OCI-LY7 (cell line): ENCODE results near the gene SATB1. TPM values are rescaled to one million over a fixed set of nuclear protein-coding genes. Genes with fewer than 3 reads are reported as not detected.

Experiments
- BruUV-seq: library from RNA; stranded (reverse); fragments of 400-500 nt; replicated peaks from 2 replicates; lab custom pipeline; 2021; lab: Mats Ljungman, UMichigan
- CTCF ChIA-PET: fragments of 300-600 bp; sonication (Branson Sonifier 250); formaldehyde crosslinking; loops from one replicate; lab custom pipeline; 2022; ENCODE audit warnings: antibody characterized with exemption; ENCODE audit not compliant: unreplicated experiment; lab: Charles Lee
- POLR2A ChIA-PET: fragments of 300-600 bp; sonication (Branson Sonifier 250); formaldehyde crosslinking; loops from one replicate; lab custom pipeline; 2022; ENCODE audit warnings: antibody characterized with exemption; lab: Charles Lee
- DNase-seq: peaks from one replicate; pipeline ENCODE4 v3.0.0-alpha.2; 2015; ENCODE audit warnings: low spot score
- H2AFZ ChIP-seq: fragments of 200-600 bp; sonication (generic), shearing (Covaris generic); 2 replicates; pipeline ENCODE4 v1.6.1; 2014; ENCODE audit warnings: mild to moderate bottlenecking, antibody characterized with exemption, low read length, moderate library complexity
- H3K27ac ChIP-seq: fragments of 200-600 bp; sonication (generic); 2 replicates; pipeline ENCODE4 v1.5.1; 2014; ENCODE audit warnings: mixed run types, low read depth, mild to moderate bottlenecking, moderate library complexity, low read length, inconsistent platforms; ENCODE audit not compliant: poor library complexity, severe bottlenecking
- H3K36me3 ChIP-seq: fragments of 200-600 bp; sonication (generic); 2 replicates; pipeline ENCODE4 v1.6.1; 2014; ENCODE audit warnings: mild to moderate bottlenecking, antibody characterized with exemption, low read length, moderate library complexity, mixed read lengths; ENCODE audit not compliant: insufficient read depth
- H3K4me1 ChIP-seq: fragments of 200-600 bp; sonication (generic); 2 replicates; pipeline ENCODE4 v1.5.1; 2014; ENCODE audit warnings: mild to moderate bottlenecking, low read length; ENCODE audit not compliant: insufficient read depth, poor library complexity, severe bottlenecking
- H3K4me2 ChIP-seq: fragments of 200-600 bp; sonication (generic); 2 replicates; pipeline ENCODE4 v1.6.1; 2014; ENCODE audit warnings: mild to moderate bottlenecking, low read length
- H3K4me3 ChIP-seq: fragments of 200-600 bp; sonication (generic); 2 replicates; pipeline ENCODE4 v1.5.1; 2014; ENCODE audit warnings: mild to moderate bottlenecking, low read depth, low read length; ENCODE audit not compliant: poor library complexity, severe bottlenecking
- H3K79me2 ChIP-seq: fragments of 200-600 bp; sonication (generic); 2 replicates; pipeline ENCODE4 v1.6.1; 2016; ENCODE audit warnings: low read depth, mild to moderate bottlenecking, low read length, moderate library complexity, mixed read lengths; ENCODE audit not compliant: insufficient read depth
- H3K9me2 ChIP-seq: fragments of 200-600 bp; sonication (generic); 2 replicates; pipeline ENCODE4 v1.6.1; 2016; ENCODE audit warnings: mild to moderate bottlenecking, low read length, mixed read lengths; ENCODE audit not compliant: insufficient read depth
- H3K9me3 ChIP-seq: fragments of 200-600 bp; sonication (generic); 2 replicates; pipeline ENCODE4 v1.6.1; 2014; ENCODE audit warnings: mild to moderate bottlenecking, mixed run types, low read length, mixed read lengths
- H4K20me1 ChIP-seq: fragments of 200-600 bp; sonication (generic); 2 replicates; pipeline ENCODE4 v1.6.1; 2014; ENCODE audit warnings: mild to moderate bottlenecking, antibody characterized with exemption, low read length, moderate library complexity, mixed read lengths; ENCODE audit not compliant: insufficient read depth
- EZH2phosphoT487 ChIP-seq: fragments of 200-600 bp; sonication (generic); IDR thresholded peaks from 2 replicates; pipeline ENCODE4 v1.6.1; 2018; ENCODE audit warnings: low read depth, borderline replicate concordance, mild to moderate bottlenecking, mixed run types, antibody characterized with exemption, low read length, moderate library complexity, mixed read lengths
- intact Hi-C: fragments of 100-400 bp; cut with micrococcal nuclease; formaldehyde crosslinking; loops from one replicate; pipeline ENCODE4 v1.10.0; 2022; ENCODE audit not compliant: unreplicated experiment
- total RNA-seq, 2 experiments: library from RNA; depleted of rRNA in 1 of 2; stranded (reverse); fragments of >200 nt in 1 of 2; shearing (Covaris generic) in 1 of 2; gene quantifications; 2 replicates each; pipeline ENCODE4 v1.2.3, GENCODE V29; 2014 to 2022
- TF ChIP-seq, protein P1 (sequence below): fragments of 200-600 bp; sonication (generic); conservative IDR thresholded peaks from 2 replicates; pipeline ENCODE4 v1.5.1; 2014; ENCODE audit warnings: mild to moderate bottlenecking, antibody characterized with exemption, low read length, moderate library complexity, mixed read lengths

Gene SATB1
- total RNA-seq, 2 experiments from 2014 or later, result 2.5 to 5.6 TPM

DNA sequence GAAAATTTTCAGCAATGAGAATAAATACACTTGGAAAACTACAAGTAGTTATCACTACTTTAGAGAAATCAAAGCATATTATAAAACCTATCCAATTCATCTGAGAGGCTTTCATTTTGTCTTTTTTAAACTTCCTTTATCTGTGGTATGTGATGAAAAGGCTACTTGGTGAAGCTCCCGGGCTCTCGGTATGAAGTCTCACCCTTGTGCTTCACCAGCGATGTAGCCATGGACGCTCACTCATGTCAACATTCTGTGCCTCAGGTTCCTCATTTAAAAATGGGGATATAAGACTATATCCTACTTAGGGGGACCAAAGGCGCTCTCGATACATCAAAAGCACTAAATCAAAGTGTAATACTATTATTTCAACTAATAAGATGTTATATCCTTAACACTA, 14.9 kb downstream of the SATB1 start:
- Histone ChIP-seq H3K9me3 (no peaks in the 10 kb centered on the region), H3K4me1 (no peaks in the 10 kb centered on the region), H2AFZ (no peak overlapping the region), H3K36me3 (no peaks in the 10 kb centered on the region), H3K79me2 (no peaks in the 10 kb centered on the region), H3K4me3 (no peak overlapping the region), H3K9me2 (no peaks in the 10 kb centered on the region), H3K27ac (no peak overlapping the region), H3K4me2 (no peak overlapping the region), H4K20me1 (no peaks in the 10 kb centered on the region)
- no peak for DNase-seq
- no peak for TF ChIP-seq EZH2phosphoT487
- TF ChIP-seq, protein P1, sequence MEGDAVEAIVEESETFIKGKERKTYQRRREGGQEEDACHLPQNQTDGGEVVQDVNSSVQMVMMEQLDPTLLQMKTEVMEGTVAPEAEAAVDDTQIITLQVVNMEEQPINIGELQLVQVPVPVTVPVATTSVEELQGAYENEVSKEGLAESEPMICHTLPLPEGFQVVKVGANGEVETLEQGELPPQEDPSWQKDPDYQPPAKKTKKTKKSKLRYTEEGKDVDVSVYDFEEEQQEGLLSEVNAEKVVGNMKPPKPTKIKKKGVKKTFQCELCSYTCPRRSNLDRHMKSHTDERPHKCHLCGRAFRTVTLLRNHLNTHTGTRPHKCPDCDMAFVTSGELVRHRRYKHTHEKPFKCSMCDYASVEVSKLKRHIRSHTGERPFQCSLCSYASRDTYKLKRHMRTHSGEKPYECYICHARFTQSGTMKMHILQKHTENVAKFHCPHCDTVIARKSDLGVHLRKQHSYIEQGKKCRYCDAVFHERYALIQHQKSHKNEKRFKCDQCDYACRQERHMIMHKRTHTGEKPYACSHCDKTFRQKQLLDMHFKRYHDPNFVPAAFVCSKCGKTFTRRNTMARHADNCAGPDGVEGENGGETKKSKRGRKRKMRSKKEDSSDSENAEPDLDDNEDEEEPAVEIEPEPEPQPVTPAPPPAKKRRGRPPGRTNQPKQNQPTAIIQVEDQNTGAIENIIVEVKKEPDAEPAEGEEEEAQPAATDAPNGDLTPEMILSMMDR, result no peak
- ChIA-PET CTCF (no interaction called here), POLR2A (no interaction called here)
- intact Hi-C loops, result no loop called here
- BruUV-seq, result no TSS peak

DNA sequence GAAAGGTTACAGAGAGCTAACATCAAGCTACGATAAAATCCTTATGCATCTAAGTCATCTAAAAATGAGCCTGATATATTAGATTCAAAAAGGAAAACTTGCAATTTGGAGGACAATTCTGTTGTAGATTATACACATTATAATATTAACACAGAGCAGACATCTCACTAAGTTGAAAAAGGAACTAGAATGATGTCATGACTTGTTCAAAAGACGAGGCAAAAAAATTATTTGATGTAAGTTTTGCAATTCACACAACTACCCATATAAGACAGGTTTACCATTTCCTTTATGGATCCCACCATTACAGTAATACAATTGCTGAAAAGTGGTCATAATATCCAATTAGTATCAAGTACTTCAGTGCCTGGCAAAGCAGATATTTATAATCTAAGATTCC, 15.9 kb downstream of the SATB1 start:
- BruUV-seq, result no TSS peak
- ChIA-PET POLR2A (no interaction called here), CTCF (no interaction called here)
- no peak overlapping the region for H2AFZ ChIP-seq
- no peaks in the 10 kb centered on the region for H4K20me1 ChIP-seq
- no peak overlapping the region for H3K27ac ChIP-seq
- no peaks in the 10 kb centered on the region for H3K36me3 ChIP-seq
- no peaks in the 10 kb centered on the region for H3K79me2 ChIP-seq
- H3K4me2 ChIP-seq, result no peak overlapping the region
- H3K4me1 ChIP-seq, result no peaks in the 10 kb centered on the region
- intact Hi-C loops, result no loop called here
- no peaks in the 10 kb centered on the region for H3K9me3 ChIP-seq
- no peak overlapping the region for H3K4me3 ChIP-seq
- TF ChIP-seq, protein P1, result no peak
- no peak for TF ChIP-seq EZH2phosphoT487
- DNase-seq, result no peak
- no peaks in the 10 kb centered on the region for H3K9me2 ChIP-seq

DNA sequence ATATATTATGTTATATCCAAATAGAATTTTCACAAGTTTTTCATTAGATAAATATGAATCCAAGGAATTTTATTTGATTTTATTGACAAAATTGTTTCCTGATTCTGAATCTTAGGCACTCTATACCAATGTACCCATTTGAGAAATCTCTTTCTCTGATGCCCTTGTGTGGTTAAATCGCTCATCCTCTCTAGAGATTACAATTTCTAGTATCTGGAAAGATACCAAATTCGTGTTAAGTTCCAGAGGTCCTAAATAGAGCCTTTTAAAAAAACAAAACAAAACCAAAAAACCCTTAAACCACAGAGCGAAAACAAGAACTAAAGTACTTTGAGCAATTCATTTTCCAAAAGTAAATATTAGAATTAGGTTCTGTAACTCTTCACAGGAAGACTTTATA, 20.0 kb downstream of the SATB1 start:
- no peak overlapping the region for H2AFZ ChIP-seq
- no peaks in the 10 kb centered on the region for H3K79me2 ChIP-seq
- H3K4me2 ChIP-seq, result no peak overlapping the region
- TF ChIP-seq EZH2phosphoT487, result no peak
- TF ChIP-seq, protein P1, result no peak
- CTCF ChIA-PET, result no interaction called here
- no TSS peak for BruUV-seq
- H3K4me1 ChIP-seq, result no peaks in the 10 kb centered on the region
- H3K36me3 ChIP-seq, result no peaks in the 10 kb centered on the region
- H3K4me3 ChIP-seq, result no peak overlapping the region
- POLR2A ChIA-PET, result interaction anchor here (0.6 kb wide), 1 partner anchor 236 kb away, joined by 3 read pairs; no protein-coding TSS in a partner anchor
- no peak overlapping the region for H3K27ac ChIP-seq
- H3K9me3 ChIP-seq, result no peaks in the 10 kb centered on the region
- intact Hi-C loops, result no loop called here
- no peaks in the 10 kb centered on the region for H4K20me1 ChIP-seq
- DNase-seq, result no peak
- no peaks in the 10 kb centered on the region for H3K9me2 ChIP-seq
